K562 (cell line): ENCODE measurements around the gene GNAZ. TPM values are rescaled to one million over a fixed set of nuclear protein-coding genes. Genes with fewer than 3 reads are reported as not detected.
A peak's percentile ranks its signal among the peaks of the same experiment; 100 is the strongest.

Source experiments
- ATAC-seq: fragments of 200-7000 bp; cut with Tn5 transposase; 3 replicates; pipeline ENCODE4 v1.9.1; 2020; ENCODE audit warnings: moderate library complexity
- BruUV-seq: library from RNA; stranded (reverse); fragments of 400-500 nt; replicated peaks from 2 replicates; lab custom pipeline; 2021; lab: Mats Ljungman, UMichigan
- CTCF ChIA-PET: fragments of 300-600 bp; formaldehyde crosslinking; extraction: SDS; loops from one replicate; lab custom pipeline; 2021; ENCODE audit warnings: low intra/inter-chr PET ratio; lab: Yijun Ruan, JAX
- POLR2A ChIA-PET: fragments of 300-600, 350-650 bp; sonication (Branson Sonifier 250); formaldehyde crosslinking; extraction: SDS; loops from one replicate; lab custom pipeline; 2021; ENCODE audit warnings: antibody characterized with exemption, inconsistent platforms; lab: Yijun Ruan, JAX
- DNase-seq, 4 experiments: peaks; one replicate each; pipeline versions ENCODE4 v3.0.0 to v3.0.0-alpha.2; 2011 to 2018; ENCODE audit warnings: low spot score in 3 of 4, mixed read lengths in 3 of 4; ENCODE audit errors: extremely low read depth in 1 of 4
- FAIRE-seq: peaks from 2 replicates; lab custom pipeline; 2011; peaks lifted over from hg19 to GRCh38; lab: Jason Lieb, UNC
- H2AFZ ChIP-seq: 2 replicates; pipeline ENCODE4 v1.6.0; 2011; ENCODE audit warnings: low read depth, low read length, control low read depth, inconsistent platforms
- H3K27ac ChIP-seq: fragments of 200-600 bp; 3 replicates; pipeline ENCODE4 v1.8.0; 2011; ENCODE audit warnings: low read depth, mild to moderate bottlenecking, control low read depth, inconsistent platforms, low read length, moderate library complexity, mixed read lengths; ENCODE audit errors: extremely low read depth
- H3K27me3 ChIP-seq, 2 experiments: fragments of 300-600 bp in 1 of 2; 2 replicates in 1 of 2; 3 replicates in 1 of 2; pipeline versions ENCODE4 v1.6.0 to v1.8.0; 2011; ENCODE audit warnings: inconsistent platforms in 2 of 2, low read length in 2 of 2, mild to moderate bottlenecking in 1 of 2, mixed read lengths in 1 of 2, moderate library complexity in 1 of 2; ENCODE audit not compliant: control insufficient read depth in 2 of 2, insufficient read depth in 2 of 2
- H3K36me3 ChIP-seq: fragments of 300-600 bp; 3 replicates; pipeline ENCODE4 v1.8.0; 2011; ENCODE audit warnings: mild to moderate bottlenecking, low read length, inconsistent platforms; ENCODE audit not compliant: control insufficient read depth, insufficient read depth
- H3K4me1 ChIP-seq, 2 experiments: fragments of 200-600 bp in 1 of 2; replicated peaks in 1 of 2; 2 replicates in 1 of 2; 3 replicates in 1 of 2; pipeline versions ENCODE4 v1.5.1 to v1.8.0; 2011; ENCODE audit warnings: inconsistent platforms in 2 of 2, low read length in 2 of 2, mild to moderate bottlenecking in 1 of 2, mixed read lengths in 1 of 2, moderate library complexity in 1 of 2; ENCODE audit not compliant: control insufficient read depth in 2 of 2, insufficient read depth in 2 of 2
- H3K4me2 ChIP-seq: 2 replicates; pipeline ENCODE4 v1.6.1; 2011; ENCODE audit warnings: low read length, control low read depth, inconsistent platforms, mixed read lengths; ENCODE audit not compliant: insufficient read depth
- H3K4me3 ChIP-seq: fragments of 200-600 bp; sonication (generic), shearing (Covaris generic); 2 replicates; pipeline ENCODE4 v1.5.1; 2016; ENCODE audit warnings: control low read depth, inconsistent platforms
- H3K79me2 ChIP-seq: fragments of 200-600 bp; 3 replicates; pipeline ENCODE4 v1.8.0; 2011; ENCODE audit warnings: low read length, inconsistent platforms; ENCODE audit not compliant: control insufficient read depth, insufficient read depth
- H3K9ac ChIP-seq, 2 experiments: 2 replicates each; pipeline versions ENCODE4 v1.6.0 to v1.6.1; 2011; ENCODE audit warnings: low read depth in 2 of 2, low read length in 2 of 2, control low read depth in 1 of 2, inconsistent platforms in 1 of 2, mild to moderate bottlenecking in 1 of 2, mixed read lengths in 1 of 2; ENCODE audit not compliant: insufficient read depth in 1 of 2
- H3K9me1 ChIP-seq: one replicate; pipeline ENCODE4 v1.6.0; 2011; ENCODE audit warnings: inconsistent platforms, mild to moderate bottlenecking, low read length, moderate library complexity; ENCODE audit not compliant: control insufficient read depth, insufficient read depth
- H3K9me3 ChIP-seq: replicated peaks from 2 replicates; pipeline ENCODE4 v1.5.1; 2011; ENCODE audit warnings: low read depth, low read length, inconsistent platforms; ENCODE audit not compliant: control insufficient read depth, insufficient read depth
- H4K20me1 ChIP-seq: replicated peaks from 2 replicates; pipeline ENCODE4 v1.6.1; 2011; ENCODE audit warnings: low read length, inconsistent platforms, mixed read lengths; ENCODE audit not compliant: control insufficient read depth, insufficient read depth
- RAD21 ChIP-seq, 2 experiments: fragments of 250-450 bp in 1 of 2; fragments of 450-650 bp in 1 of 2; sonication (Bioruptor Pico) in 1 of 2; formaldehyde crosslinking in 1 of 2; IDR thresholded peaks in 1 of 2; conservative IDR thresholded peaks in 1 of 2; 2 replicates each; pipeline versions ENCODE4 v1.4.0 to v1.8.0; 2020 to 2022; ENCODE audit warnings: mild to moderate bottlenecking in 2 of 2, moderate library complexity in 1 of 2
- TCFL5 ChIP-seq: fragments of 250-450 bp; sonication (Bioruptor Pico); conservative IDR thresholded peaks from 2 replicates; pipeline ENCODE4 v1.6.1; 2021; ENCODE audit warnings: mild to moderate bottlenecking, moderate library complexity, matching md5 sums
- THRAP3 ChIP-seq: fragments of 450-650 bp; IDR thresholded peaks from 2 replicates; pipeline ENCODE4 v1.6.1; 2016; ENCODE audit warnings: mild to moderate bottlenecking, inconsistent platforms, borderline replicate concordance
- ZNF518B ChIP-seq: fragments of 250-450 bp; sonication (Bioruptor Pico); IDR thresholded peaks from 2 replicates; pipeline ENCODE4 v1.5.0; 2021; ENCODE audit warnings: mild to moderate bottlenecking, moderate library complexity
- WGBS: fragments of 100-300 bp; shearing (Covaris generic); methylation state at CpG from one replicate; pipeline ENCODE4 v1.1.6; 2016; ENCODE audit warnings: low coverage, mixed read lengths; ENCODE audit not compliant: insufficient coverage; ENCODE audit errors: missing lambda C conversion rate; 5-methylcytosine and 5-hydroxymethylcytosine counted together
- in situ Hi-C: fragments of 300-500 bp; cut with MboI; formaldehyde crosslinking; loops from 4 replicates; pipeline ENCODE4 v1.15.0; 2018; ENCODE audit warnings: inconsistent platforms, mixed read lengths
- intact Hi-C: fragments of 100-400 bp; cut with micrococcal nuclease; formaldehyde crosslinking; loops from 2 replicates; pipeline ENCODE4 v1.14.2; 2022
- polyA plus RNA-seq, 8 experiments: library from polyadenylated mRNA; depleted of rRNA in 4 of 8; stranded (reverse) in 5 of 8; unstranded in 3 of 8; fragments of >200 nt; fragmentation: Nextera tagmentation in 2 of 8; fragmentation: Illumina TruSeq in 1 of 8; extraction: Ambion mirVana in 2 of 8; extraction: Trizol in 1 of 8; gene quantifications; 2 replicates each; pipeline versions ENCODE4 v1.2.1 to v1.2.3, GENCODE V29; 2011 to 2014; ENCODE audit warnings: inconsistent platforms in 1 of 8, missing spikeins in 1 of 8
- total RNA-seq, 7 experiments: library from RNA; depleted of rRNA in 6 of 7; stranded (reverse); fragments of >200 nt in 6 of 7; fragmentation: Illumina TruSeq in 2 of 7; extraction: Trizol in 2 of 7; gene quantifications; 2 replicates each; pipeline versions ENCODE4 v1.2.1 to v1.2.3, GENCODE V29; 2011 to 2021; ENCODE audit warnings: low replicate concordance in 1 of 7
- TF ChIP-seq, protein P1 (sequence below), 2 experiments: fragments of 450-650 bp in 1 of 2; sonication (generic) in 1 of 2; formaldehyde crosslinking; conservative IDR thresholded peaks; 2 replicates each; pipeline versions ENCODE4 v1.4.0 to v1.8.1; 2020 to 2022; ENCODE audit warnings: mild to moderate bottlenecking in 1 of 2, missing genetic modification reagents in 1 of 2

GNAZ gene
- total and polyA plus RNA-seq, 9 of the 15 experiments (the other 6 are each of a cell fraction or from before 2014, with no cell fraction given) = 0.04 to 0.22 (median 0.13) TPM; not detected in 3

DNA sequence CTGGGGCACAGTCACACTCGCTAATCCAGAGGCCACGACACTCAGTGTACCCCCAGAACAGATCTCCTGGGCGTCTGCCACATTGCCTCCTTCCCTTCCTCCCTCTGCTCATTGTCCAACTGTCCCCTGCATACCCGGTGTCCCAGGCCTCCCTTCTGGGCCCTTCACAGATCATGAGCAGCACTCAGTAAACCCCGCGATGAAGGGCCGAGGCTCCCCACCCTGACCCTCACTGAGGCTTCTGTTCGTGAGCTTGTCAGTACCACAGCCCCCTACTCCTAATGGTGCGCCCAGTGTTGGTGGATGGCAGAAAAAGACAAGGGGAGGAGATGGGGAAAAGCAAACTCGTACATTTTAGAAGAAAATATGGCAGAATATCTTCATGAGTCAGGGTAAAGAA lies 58.8 kb downstream of the GNAZ start:
- ChIA-PET CTCF (interaction anchor here (0.6 to 12.0 kb wide), 26 partner anchors 9 to 665 kb away, joined by 3 to 549 read pairs (median 4); no protein-coding TSS in a partner anchor), POLR2A (interaction anchor here (0.5 to 8.6 kb wide), 9 partner anchors 8 to 218 kb away, joined by 3 to 68 read pairs (median 9); partner anchors contain the start of genes RAB36 and RSPH14)
- Histone ChIP-seq H4K20me1 (peaks cover 64% of the 10 kb centered on the region), H3K4me3 (no peak overlapping the region), H3K27ac (no peak overlapping the region), H3K27me3 (peaks cover 52 to 81% of the 10 kb centered on the region in 2 experiments), H3K4me1 (peaks cover 0 to 6% of the 10 kb centered on the region in 2 experiments; a peak in 2 of 5 replicates), H3K79me2 (no peaks in the 10 kb centered on the region), H3K36me3 (no peaks in the 10 kb centered on the region), H3K9me1 (peaks cover 10% of the 10 kb centered on the region), H2AFZ (no peak overlapping the region), H3K4me2 (no peak overlapping the region), H3K9me3 (no peaks in the 10 kb centered on the region), H3K9ac (peak overlapping the region in 1 of 2 experiments; percentile 6; a peak in 2 of 4 replicates)
- in situ Hi-C loops (loop anchor here (5.0 kb wide), 2 partner anchors 162 to 282 kb away; no protein-coding TSS in a partner anchor), intact Hi-C loops (loop anchor here (10.0 kb wide), 1 partner anchor 664 kb away; no protein-coding TSS in a partner anchor)
- BruUV-seq = no TSS peak
- TF ChIP-seq TCFL5 (CRISPR knock-in tag) = no peak
- TF ChIP-seq, protein P1, sequence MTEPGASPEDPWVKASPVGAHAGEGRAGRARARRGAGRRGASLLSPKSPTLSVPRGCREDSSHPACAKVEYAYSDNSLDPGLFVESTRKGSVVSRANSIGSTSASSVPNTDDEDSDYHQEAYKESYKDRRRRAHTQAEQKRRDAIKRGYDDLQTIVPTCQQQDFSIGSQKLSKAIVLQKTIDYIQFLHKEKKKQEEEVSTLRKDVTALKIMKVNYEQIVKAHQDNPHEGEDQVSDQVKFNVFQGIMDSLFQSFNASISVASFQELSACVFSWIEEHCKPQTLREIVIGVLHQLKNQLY (CRISPR knock-in tag; conservative IDR thresholded peaks at IDR 0.05) = peak in 1 of 2 experiments; percentile 38; a peak in 1 of 4 replicates
- DNase-seq (peak in 1 of 4 experiments; percentile 56), FAIRE-seq (no peak), ATAC-seq (no peak)
- WGBS = under 1% methylated on average over 10 of the region's 10 CpGs

GRCh38 chr22:23130697-23131096 lies 60.4 kb downstream of the GNAZ start:
- POLR2A ChIA-PET = interaction anchor here (0.6 to 8.6 kb wide), 8 partner anchors 9 to 355 kb away, joined by 3 to 74 read pairs (median 8); partner anchors contain the start of genes RAB36 and RSPH14
- FAIRE-seq (no peak), DNase-seq (peak in 3 of 4 experiments; percentile 45 to 55 (median 50)), ATAC-seq (peak; percentile 4)
- H3K4me2 ChIP-seq = no peak overlapping the region
- in situ Hi-C loops = no loop called here
- BruUV-seq = no TSS peak
- 1% methylated on average over 3 of the region's 3 CpGs for WGBS
- H3K4me1 ChIP-seq = 0 out of 5 replicates have a peak, but pooled peaks cover 0 to 3% of the 10 kb centered on the region in 2 experiments
- no peaks in the 10 kb centered on the region for H3K9me3 ChIP-seq
- peaks cover 53% of the 10 kb centered on the region for H4K20me1 ChIP-seq
- peak overlapping the region in 1 of 2 experiments; percentile 3; a peak in 1 of 4 replicates for H3K9ac ChIP-seq
- CTCF ChIA-PET = interaction anchor here (0.5 to 12.0 kb wide), 5 partner anchors 151 to 293 kb away, joined by 3 to 549 read pairs (median 4); no protein-coding TSS in a partner anchor
- H3K36me3 ChIP-seq = no peaks in the 10 kb centered on the region
- intact Hi-C loops = no loop called here
- H3K27ac ChIP-seq = no peak overlapping the region
- H3K9me1 ChIP-seq = peaks cover 4% of the 10 kb centered on the region
- no peak overlapping the region for H2AFZ ChIP-seq
- H3K79me2 ChIP-seq = no peaks in the 10 kb centered on the region
- no peak overlapping the region for H3K4me3 ChIP-seq
- H3K27me3 ChIP-seq = peaks cover 50 to 76% of the 10 kb centered on the region in 2 experiments
- no peak for TF ChIP-seq THRAP3
- TF ChIP-seq RAD21 (CRISPR knock-in tag; conservative IDR thresholded peaks at IDR 0.05 in 1 of 2, IDR thresholded peaks at IDR 0.05 in 1 of 2) = peak in 1 of 2 experiments; percentile 22; a peak in 1 of 4 replicates
- TF ChIP-seq, protein P1 (CRISPR knock-in tag; conservative IDR thresholded peaks at IDR 0.05) = peak in 1 of 2 experiments; percentile 90; a peak in 2 of 4 replicates
- TF ChIP-seq ZNF518B = no peak
